Amygdala (tissue), 56 donors: ENCODE measurements around the gene KIAA1217.

ENCODE experiments used
- DNase-seq, 56 donors: peaks; one replicate each; lab custom pipeline; 2025; lab: John Stamatoyannopoulos, UW

Gene KIAA1217

GRCh38 chr10:24208661-24209431 lies at the start of gene KIAA1217:
Gene KIAA1217 (plus strand): TSS chr10:24209138. CDS start chr10:24209194, 56 bp downstream.
- peak in 2 of 56 donors; percentile 1 to 13 for DNase-seq

GRCh38 chr10:24162206-24162985 lies 46.5 kb upstream of the KIAA1217 start:
- peak in 1 of 56 donors; percentile 21 for DNase-seq

DNA sequence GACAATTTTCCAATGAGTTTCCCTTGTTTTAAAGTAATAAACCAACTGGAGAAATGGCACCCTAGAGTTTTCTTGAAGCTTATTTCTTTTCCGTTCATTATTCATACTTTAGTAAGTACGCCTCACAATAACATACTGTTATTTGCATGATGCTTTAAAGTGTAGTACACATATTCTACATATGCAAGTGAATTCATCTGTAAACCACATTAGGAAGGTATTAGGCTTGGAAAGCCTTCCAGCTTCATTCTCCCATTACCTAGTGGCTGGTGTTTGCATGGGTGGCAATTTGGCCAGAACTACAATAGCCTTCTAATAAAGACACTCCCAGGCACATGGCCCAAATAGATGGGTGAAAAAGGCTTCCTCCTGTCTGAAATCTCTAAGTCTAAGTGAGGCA lies 45.5 kb upstream of the KIAA1217 start:
- DNase-seq = no peak

DNA sequence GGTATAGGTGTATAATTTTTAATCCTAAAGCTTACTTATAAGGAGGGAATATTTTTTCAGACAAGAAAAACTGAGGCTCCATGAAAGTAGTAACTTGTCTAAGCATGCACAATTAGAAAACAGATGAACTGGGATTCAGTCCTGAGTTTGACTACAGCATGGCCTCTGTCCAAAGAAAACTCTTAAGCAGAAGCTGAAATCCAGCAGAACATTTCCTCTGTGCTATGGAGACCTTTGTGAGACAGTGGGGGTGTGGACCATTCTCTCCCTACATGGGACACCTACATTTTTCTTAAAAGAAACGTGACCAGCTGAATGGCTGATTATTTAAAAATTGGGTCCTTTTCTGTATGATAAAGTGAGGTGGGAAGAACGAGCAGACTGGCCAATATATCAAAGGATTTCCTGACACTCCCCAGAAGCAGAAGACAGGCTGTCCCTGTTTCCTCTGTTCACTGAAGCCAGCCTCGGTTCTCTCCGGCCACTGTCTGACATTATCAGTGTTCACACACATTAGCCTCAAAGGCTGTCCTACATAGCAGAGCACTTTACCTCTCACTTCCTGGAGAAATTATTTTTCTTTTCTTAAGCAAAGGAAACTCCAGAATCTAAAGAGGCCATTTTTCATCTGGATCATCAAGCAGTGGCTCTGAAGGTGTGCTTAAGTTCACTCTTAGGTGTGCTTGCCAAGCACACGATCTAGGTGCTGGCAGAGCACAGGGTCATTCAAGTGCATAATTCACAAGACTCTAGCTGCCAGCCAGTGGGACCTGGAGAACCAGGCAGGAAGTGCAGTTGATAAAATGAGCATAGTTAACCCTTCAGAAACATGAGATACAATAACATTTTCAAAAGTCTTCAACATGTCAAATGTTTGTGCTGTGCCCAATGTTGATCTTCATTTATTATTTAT lies 40.4 kb upstream of the KIAA1217 start:
- no peak for DNase-seq

DNA sequence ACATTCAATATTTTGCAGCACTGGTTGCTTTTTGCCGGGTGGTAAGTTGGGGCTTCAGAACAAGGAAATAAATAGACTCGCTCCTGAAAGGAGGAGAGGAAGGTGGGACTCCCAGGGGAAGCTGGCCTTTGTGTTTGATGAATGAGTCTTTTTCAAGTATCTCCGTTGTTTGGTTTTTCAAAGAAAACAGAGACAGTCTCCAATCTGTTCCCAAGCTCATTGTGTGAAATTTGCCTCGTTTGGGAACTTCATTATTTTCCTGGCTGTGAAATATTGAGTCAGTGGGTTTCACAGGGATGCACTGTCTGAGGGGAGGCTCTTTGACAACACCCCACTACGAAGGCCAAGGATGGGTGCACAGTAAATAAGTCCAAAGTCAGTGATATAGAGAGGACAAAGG lies 38.7 kb upstream of the KIAA1217 start:
- no peak for DNase-seq

- DNase-seq = no peak
These were observed 36.0 kb upstream of the KIAA1217 start for GRCh38 chr10:24172909-24173308.

DNA sequence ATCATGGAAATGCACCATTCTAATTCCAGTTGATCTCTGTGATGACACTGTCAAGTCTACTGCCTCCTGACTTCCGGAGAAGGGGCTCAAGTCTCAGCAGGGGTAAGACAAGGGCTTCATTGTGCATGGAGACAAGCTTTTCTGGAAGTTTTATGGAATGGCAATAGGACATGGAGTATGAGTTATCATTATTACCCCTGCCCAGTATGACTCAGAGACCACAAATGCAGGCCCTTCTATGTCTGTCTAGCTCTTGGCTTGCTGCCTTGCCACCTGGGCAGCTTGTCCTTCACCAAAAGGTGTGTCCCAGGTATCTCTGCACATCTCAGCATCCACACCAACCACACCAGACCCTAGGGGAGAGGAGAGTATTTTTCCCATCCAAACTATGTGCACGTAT lies 34.9 kb upstream of the KIAA1217 start:
- DNase-seq = no peak

- DNase-seq = no peak
These were observed 32.3 kb upstream of the KIAA1217 start for GRCh38 chr10:24176658-24177057.

GRCh38 chr10:24177636-24178035 lies 31.3 kb upstream of the KIAA1217 start:
- peak in 1 of 56 donors; percentile 1 for DNase-seq

DNA sequence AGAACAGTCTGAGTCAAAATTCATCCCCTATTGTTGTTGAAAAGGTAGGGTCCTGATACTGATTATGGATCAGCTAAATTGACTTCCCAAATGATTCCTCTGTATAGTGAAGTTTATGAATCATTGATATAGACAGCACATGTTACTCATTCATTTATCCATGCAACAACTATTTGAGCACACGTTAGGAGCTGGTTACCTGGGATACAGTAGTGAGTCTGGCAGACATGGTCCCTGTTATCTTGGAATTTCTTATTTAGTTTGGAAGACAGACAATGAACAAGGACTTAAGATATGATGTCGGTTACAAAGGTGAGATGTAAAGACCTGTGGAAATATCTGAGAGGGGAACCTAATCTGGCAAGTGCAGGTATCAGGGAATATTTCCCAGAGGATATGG lies 28.0 kb upstream of the KIAA1217 start:
- no peak for DNase-seq

DNA sequence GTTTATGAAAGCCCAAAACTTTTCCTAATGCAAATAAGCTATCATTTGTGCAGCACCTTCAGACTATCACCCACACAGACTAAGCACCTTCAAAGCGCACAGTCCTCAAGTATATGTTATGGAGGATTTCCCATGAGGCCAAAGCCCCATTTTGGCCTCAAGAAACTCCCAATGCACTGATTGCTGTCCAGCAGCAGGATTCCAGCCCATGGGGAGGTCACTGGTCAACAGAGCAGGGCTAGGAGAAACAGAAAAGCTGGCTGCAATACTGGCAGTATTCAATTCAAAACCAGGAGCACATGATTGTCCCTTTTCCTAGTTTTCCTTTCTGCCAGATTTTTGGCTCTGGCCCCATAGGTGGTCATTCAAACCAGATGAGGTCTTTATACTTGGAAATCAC lies 24.5 kb upstream of the KIAA1217 start:
- DNase-seq = no peak

DNA sequence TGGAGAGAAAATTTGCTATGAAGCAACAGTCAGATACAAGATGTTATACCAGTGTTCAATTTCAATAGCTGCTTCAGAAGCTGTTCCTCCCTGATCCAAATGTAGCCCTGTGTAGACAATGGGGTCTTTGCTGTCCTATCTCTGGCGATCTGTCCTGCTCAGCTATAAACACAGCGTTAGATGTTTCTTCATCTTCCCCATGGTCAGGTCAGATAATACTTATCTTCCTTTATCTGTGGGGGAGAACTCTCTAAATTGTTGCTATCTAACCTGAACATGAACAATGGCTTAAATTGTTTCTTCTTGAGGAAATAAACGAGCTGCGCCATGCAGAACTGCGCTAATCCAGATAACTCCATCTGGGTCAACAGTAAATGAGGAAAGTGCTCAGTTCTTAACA lies 15.6 kb upstream of the KIAA1217 start:
- DNase-seq = no peak

GRCh38 chr10:24197263-24197662 lies 11.7 kb upstream of the KIAA1217 start:
- DNase-seq = no peak

DNA sequence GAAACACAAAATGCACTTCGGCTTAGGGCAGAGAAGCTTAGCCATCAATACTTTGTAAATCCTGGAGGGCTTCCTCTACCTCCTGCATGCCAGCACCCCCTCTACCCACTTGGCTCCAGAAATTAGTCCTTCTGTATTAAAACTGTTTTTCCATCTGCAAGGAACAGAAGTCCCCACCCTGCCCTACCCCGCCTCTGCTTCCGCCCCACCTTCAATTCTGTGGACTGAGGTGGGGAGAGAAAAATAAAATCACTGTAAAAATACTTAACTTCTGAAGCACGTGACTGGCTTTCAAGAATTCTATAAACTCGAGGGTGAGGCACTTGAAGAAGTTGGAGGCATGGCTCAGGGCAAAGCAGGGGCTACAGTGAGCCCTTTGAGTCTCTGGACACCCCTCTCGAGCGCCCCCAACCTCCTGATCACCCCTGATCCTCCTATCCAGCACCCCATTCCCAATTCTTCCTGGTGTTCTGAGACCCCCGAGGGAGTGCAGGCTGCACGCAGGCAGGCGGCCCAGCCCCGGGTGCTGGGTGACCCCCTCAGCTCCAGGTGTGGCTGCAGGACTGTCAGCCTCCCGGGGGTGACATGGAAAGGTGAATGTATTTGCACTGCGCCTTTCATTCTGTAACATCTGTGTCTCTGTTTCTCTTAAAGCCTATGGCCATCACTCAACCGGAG lies 7.3 kb upstream of the KIAA1217 start:
- DNase-seq = no peak

- no peak for DNase-seq
These were observed 6.8 kb upstream of the KIAA1217 start for GRCh38 chr10:24202181-24202570.

GRCh38 chr10:24205821-24206220 lies 3.1 kb upstream of the KIAA1217 start:
- DNase-seq = no peak

- DNase-seq = no peak
These were observed 2.6 kb upstream of the KIAA1217 start for GRCh38 chr10:24206334-24206733.

DNA sequence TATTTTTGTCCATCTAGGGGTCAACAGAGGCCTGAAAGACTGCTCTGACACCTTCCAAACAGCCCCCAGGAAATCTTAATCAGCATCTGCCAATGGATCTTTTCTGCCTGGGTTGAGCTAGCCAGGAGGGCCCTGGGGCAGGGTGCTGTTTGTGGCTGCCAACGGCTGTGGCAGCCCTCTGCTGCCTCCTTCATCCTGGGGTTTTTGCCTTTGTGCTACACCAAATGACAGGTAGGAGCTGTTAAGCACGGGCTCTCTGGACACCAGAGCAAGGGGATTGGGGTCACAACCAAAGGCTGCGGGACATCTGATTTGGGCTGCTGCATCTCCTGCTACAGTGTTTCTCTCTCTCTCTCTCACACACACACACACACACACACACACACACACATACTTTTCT lies 2.0 kb upstream of the KIAA1217 start:
- no peak for DNase-seq

DNA sequence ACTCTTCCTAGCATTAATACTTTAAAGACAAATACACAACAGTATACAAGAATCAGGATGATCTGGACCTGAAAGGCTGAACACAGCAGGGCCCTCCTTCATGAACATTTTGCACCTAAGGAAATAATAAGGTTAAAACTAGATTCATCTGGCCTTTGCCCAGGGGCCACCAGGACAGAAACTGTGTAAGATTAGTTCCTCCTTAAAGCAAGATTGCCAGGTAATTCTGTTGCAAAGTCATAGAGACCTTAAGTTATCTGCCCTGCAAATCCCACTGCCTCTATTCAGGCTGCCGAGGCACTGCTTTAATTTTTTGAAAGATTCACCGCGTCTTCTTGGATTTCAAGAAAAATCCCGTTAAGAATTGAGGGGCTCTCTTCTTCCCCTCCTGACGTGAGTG lies 1.6 kb upstream of the KIAA1217 start:
- no peak for DNase-seq
